ENCODE results near the gene HECTD1. TPM values are rescaled to one million over a fixed set of nuclear protein-coding genes. Genes with fewer than 3 reads are reported as not detected.
A peak's percentile ranks its signal among the peaks of the same experiment; 100 is the strongest.

HECTD1 gene
- total RNA-seq, 1 experiment from 2014 or later: 160 TPM

- no peak overlapping the region for H2AFZ ChIP-seq (ENCODE audit: low read depth, low read length, poor library complexity, severe bottlenecking)
- TSS peak; percentile 33 for BruUV-seq (replicated peaks)
- intact Hi-C loops (cut with micrococcal nuclease): no loop called here
- POLR2A ChIA-PET: no interaction called here
- H3K4me1 ChIP-seq (ENCODE audit: control insufficient read depth in 1 of 2, insufficient read depth in 2 of 2, low read length in 2 of 2): no peaks in the 10 kb centered on the region
- H3K27me3 ChIP-seq (ENCODE audit: insufficient read depth, low read length): no peaks in the 10 kb centered on the region
- H3K9me3 ChIP-seq (ENCODE audit: control insufficient read depth in 1 of 2, insufficient read depth in 1 of 2, low read depth in 1 of 2, low read length in 2 of 2): no peaks in the 10 kb centered on the region
- no peak overlapping the region for H3K4me2 ChIP-seq (ENCODE audit: low read length)
- DNase-seq (ENCODE audit: low read depth, low spot score) (no peak), ATAC-seq (no peak)
- no peak for TF ChIP-seq MAX (IDR thresholded peaks at IDR 0.05)
- no peak for TF ChIP-seq TCF7L2 (IDR thresholded peaks at IDR 0.05; ENCODE audit: borderline replicate concordance, extremely low read depth, insufficient read depth, insufficient read length)
- TF ChIP-seq ZNF274 (IDR thresholded peaks at IDR 0.05; ENCODE audit: low read depth, low read length): no peak
- no peak for TF ChIP-seq EGR1 (IDR thresholded peaks at IDR 0.05; ENCODE audit: low read depth)
- RAD21 ChIA-PET (ENCODE audit: low non-redundant PET in 1 of 2, low total read pairs in 2 of 2, uncharacterized antibody in 2 of 2, unreplicated experiment in 2 of 2): no interaction called here
- no peaks in the 10 kb centered on the region for H4K20me1 ChIP-seq (ENCODE audit: insufficient read depth)
- H3K27ac ChIP-seq (ENCODE audit: low read depth, low read length): no peak overlapping the region
- H3K4me3 ChIP-seq (replicated peaks in 1 of 2; ENCODE audit: low read depth in 1 of 2, low read length in 2 of 2): no peak overlapping the region
- peaks cover 9% of the 10 kb centered on the region; the same call in 1 of the 2 replicates for H3K79me2 ChIP-seq (ENCODE audit: insufficient read depth, low read length)
- peaks cover 42 to 48% of the 10 kb centered on the region in 2 experiments for H3K36me3 ChIP-seq (ENCODE audit: control insufficient read depth in 1 of 2, insufficient read depth in 2 of 2, low read length in 2 of 2)
- H3K9ac ChIP-seq (ENCODE audit: low read length): no peak overlapping the region
- CTCF ChIA-PET: no interaction called here
- H3K9me2 ChIP-seq (ENCODE audit: insufficient read depth): no peaks in the 10 kb centered on the region
Measured at GRCh38 chr14:31122098-31122611, 85.4 kb downstream of the HECTD1 start.

GRCh38 chr14:31118892-31119291 is 88.7 kb downstream of the HECTD1 start:
- POLR2A ChIA-PET: no interaction called here

More at GRCh38 chr14:31118892-31119291, 88.7 kb downstream of the HECTD1 start:
- H3K9me2 ChIP-seq (ENCODE audit: insufficient read depth): no peaks in the 10 kb centered on the region
- TF ChIP-seq EGR1 (IDR thresholded peaks at IDR 0.05; ENCODE audit: low read depth): no peak
- TF ChIP-seq, protein P1, sequence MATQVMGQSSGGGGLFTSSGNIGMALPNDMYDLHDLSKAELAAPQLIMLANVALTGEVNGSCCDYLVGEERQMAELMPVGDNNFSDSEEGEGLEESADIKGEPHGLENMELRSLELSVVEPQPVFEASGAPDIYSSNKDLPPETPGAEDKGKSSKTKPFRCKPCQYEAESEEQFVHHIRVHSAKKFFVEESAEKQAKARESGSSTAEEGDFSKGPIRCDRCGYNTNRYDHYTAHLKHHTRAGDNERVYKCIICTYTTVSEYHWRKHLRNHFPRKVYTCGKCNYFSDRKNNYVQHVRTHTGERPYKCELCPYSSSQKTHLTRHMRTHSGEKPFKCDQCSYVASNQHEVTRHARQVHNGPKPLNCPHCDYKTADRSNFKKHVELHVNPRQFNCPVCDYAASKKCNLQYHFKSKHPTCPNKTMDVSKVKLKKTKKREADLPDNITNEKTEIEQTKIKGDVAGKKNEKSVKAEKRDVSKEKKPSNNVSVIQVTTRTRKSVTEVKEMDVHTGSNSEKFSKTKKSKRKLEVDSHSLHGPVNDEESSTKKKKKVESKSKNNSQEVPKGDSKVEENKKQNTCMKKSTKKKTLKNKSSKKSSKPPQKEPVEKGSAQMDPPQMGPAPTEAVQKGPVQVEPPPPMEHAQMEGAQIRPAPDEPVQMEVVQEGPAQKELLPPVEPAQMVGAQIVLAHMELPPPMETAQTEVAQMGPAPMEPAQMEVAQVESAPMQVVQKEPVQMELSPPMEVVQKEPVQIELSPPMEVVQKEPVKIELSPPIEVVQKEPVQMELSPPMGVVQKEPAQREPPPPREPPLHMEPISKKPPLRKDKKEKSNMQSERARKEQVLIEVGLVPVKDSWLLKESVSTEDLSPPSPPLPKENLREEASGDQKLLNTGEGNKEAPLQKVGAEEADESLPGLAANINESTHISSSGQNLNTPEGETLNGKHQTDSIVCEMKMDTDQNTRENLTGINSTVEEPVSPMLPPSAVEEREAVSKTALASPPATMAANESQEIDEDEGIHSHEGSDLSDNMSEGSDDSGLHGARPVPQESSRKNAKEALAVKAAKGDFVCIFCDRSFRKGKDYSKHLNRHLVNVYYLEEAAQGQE (IDR thresholded peaks at IDR 0.05; ENCODE audit: low read depth): no peak
- TF ChIP-seq CTCF (IDR thresholded peaks at IDR 0.05 in 2 of 3, conservative IDR thresholded peaks at IDR 0.05 in 1 of 3; ENCODE audit: borderline replicate concordance in 1 of 3, insufficient read depth in 1 of 3, low read depth in 2 of 3, low read length in 2 of 3): no peak
- TF ChIP-seq CEBPB (IDR thresholded peaks at IDR 0.05; ENCODE audit: low read depth): no peak
- no peak for TF ChIP-seq SRF (IDR thresholded peaks at IDR 0.05; ENCODE audit: low read depth)
- TF ChIP-seq EZH2 (IDR thresholded peaks at IDR 0.05): no peak
- TF ChIP-seq JUND (IDR thresholded peaks at IDR 0.05): no peak
- TF ChIP-seq RAD21 (IDR thresholded peaks at IDR 0.05; ENCODE audit: low read depth): no peak
- TF ChIP-seq CBX3 (IDR thresholded peaks at IDR 0.05; ENCODE audit: low read depth): no peak
- TF ChIP-seq MAX (IDR thresholded peaks at IDR 0.05): no peak
- no peak for TF ChIP-seq SIN3A (IDR thresholded peaks at IDR 0.05; ENCODE audit: low read depth)
- TF ChIP-seq, protein P2, sequence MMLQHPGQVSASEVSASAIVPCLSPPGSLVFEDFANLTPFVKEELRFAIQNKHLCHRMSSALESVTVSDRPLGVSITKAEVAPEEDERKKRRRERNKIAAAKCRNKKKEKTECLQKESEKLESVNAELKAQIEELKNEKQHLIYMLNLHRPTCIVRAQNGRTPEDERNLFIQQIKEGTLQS (IDR thresholded peaks at IDR 0.05): no peak
- no peak for TF ChIP-seq YY1 (IDR thresholded peaks at IDR 0.05; ENCODE audit: extremely low read depth, insufficient replicate concordance, low read depth, low read length)
- peaks cover 61% of the 10 kb centered on the region in 2 experiments for H3K36me3 ChIP-seq (ENCODE audit: control insufficient read depth in 1 of 2, insufficient read depth in 2 of 2, low read length in 2 of 2)
- no peak overlapping the region for H3K9ac ChIP-seq (ENCODE audit: low read length)
- no TSS peak for BruUV-seq (replicated peaks)
- ChIA-PET CTCF (no interaction called here), RAD21 (ENCODE audit: low non-redundant PET in 1 of 2, low total read pairs in 2 of 2, uncharacterized antibody in 2 of 2, unreplicated experiment in 2 of 2) (no interaction called here)
- no peak overlapping the region for H2AFZ ChIP-seq (ENCODE audit: low read depth, low read length, poor library complexity, severe bottlenecking)
- H3K79me2 ChIP-seq (ENCODE audit: insufficient read depth, low read length): no peaks in the 10 kb centered on the region; the same call in 1 of the 2 replicates
- H3K4me3 ChIP-seq (replicated peaks in 1 of 2; ENCODE audit: low read depth in 1 of 2, low read length in 2 of 2): no peak overlapping the region
- H3K27me3 ChIP-seq (ENCODE audit: insufficient read depth, low read length): no peaks in the 10 kb centered on the region
- no peaks in the 10 kb centered on the region for H3K4me1 ChIP-seq (ENCODE audit: control insufficient read depth in 1 of 2, insufficient read depth in 2 of 2, low read length in 2 of 2)
- H3K9me3 ChIP-seq (ENCODE audit: control insufficient read depth in 1 of 2, insufficient read depth in 1 of 2, low read depth in 1 of 2, low read length in 2 of 2): no peaks in the 10 kb centered on the region
- DNase-seq (ENCODE audit: low read depth, low spot score) (no peak), ATAC-seq (no peak)
- no peak overlapping the region for H3K27ac ChIP-seq (ENCODE audit: low read depth, low read length)
- no peaks in the 10 kb centered on the region for H4K20me1 ChIP-seq (ENCODE audit: insufficient read depth)
- intact Hi-C loops (cut with micrococcal nuclease): no loop called here
- H3K4me2 ChIP-seq (ENCODE audit: low read length): no peak overlapping the region

Measured in HCT116 (cell line).